ENCODE results near the gene CLDN5.
A peak's percentile ranks its signal among the peaks of the same experiment; 100 is the strongest.

The CLDN5 gene

DNA sequence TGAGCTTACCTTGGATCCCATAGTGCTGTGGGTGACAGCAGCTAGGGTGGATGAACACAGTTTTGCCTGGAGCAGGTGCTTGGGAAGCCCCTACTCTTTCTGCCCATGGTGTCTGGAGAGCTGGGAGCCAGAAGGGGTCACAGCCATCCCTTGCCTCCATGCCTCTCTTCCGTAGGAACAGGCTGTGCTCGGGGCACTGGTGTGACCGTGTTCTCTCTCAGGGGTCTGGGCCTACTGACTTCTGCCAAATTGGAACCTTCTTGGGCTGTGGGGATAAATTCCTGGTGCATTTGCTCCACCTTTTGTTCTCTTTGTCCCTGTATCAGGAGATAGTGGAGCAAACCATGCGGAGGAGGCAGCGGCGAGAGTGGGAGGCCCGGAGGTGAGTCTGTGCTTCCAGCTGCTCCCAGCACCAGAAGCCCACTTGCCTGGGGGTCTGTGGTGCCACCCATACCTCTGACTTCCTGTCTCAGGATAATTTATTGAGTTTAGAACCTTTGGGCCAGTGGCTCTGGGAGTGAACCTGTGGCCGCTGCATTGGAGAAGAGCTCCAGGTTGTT is 30.1 kb downstream of the CLDN5 start:
- TF ChIP-seq, protein P1, sequence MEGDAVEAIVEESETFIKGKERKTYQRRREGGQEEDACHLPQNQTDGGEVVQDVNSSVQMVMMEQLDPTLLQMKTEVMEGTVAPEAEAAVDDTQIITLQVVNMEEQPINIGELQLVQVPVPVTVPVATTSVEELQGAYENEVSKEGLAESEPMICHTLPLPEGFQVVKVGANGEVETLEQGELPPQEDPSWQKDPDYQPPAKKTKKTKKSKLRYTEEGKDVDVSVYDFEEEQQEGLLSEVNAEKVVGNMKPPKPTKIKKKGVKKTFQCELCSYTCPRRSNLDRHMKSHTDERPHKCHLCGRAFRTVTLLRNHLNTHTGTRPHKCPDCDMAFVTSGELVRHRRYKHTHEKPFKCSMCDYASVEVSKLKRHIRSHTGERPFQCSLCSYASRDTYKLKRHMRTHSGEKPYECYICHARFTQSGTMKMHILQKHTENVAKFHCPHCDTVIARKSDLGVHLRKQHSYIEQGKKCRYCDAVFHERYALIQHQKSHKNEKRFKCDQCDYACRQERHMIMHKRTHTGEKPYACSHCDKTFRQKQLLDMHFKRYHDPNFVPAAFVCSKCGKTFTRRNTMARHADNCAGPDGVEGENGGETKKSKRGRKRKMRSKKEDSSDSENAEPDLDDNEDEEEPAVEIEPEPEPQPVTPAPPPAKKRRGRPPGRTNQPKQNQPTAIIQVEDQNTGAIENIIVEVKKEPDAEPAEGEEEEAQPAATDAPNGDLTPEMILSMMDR (IDR thresholded peaks at IDR 0.05; ENCODE audit: control insufficient read depth, extremely low read depth, insufficient read depth): no peak
- H3K4me3 ChIP-seq (ENCODE audit: low read depth, low read length): no peak overlapping the region
- DNase-seq (ENCODE audit: low read depth): no peak

DNA sequence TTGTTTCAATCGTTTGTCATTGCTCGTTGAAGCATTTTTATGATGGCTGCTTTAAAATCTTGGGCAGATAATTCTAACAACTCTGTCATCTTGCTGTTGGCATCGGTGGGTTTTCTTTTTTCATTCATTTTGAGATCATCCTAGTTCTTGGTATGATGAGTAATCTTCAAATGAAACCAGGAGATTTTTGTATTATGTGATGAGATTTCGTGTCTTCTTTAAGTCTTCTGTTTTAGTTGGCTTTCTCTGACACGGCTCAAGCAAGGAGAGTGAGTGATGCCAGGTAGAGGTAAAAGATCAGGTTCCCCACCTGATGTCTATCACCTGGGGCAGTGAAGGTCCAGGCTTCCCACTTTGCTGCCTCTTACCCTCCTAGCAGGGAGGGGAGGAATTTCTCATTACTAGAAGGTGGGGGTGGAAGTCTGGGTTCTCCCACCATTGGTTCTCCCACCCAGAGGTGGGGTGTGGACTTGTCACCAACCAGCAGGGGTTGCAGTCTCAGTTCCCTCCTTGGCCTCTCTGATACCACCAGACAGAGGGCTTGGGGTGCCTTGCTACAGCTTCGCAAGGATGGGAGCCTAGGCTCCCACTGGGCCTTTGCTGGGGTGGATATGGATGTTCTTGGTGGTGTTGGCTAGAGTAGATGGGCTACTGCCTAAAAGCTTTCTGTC is 31.6 kb downstream of the CLDN5 start:
- H3K4me3 ChIP-seq (ENCODE audit: low read depth, low read length): no peak overlapping the region
- DNase-seq (ENCODE audit: low read depth): no peak
- TF ChIP-seq, protein P1 (IDR thresholded peaks at IDR 0.05; ENCODE audit: control insufficient read depth, extremely low read depth, insufficient read depth): no peak

DNA sequence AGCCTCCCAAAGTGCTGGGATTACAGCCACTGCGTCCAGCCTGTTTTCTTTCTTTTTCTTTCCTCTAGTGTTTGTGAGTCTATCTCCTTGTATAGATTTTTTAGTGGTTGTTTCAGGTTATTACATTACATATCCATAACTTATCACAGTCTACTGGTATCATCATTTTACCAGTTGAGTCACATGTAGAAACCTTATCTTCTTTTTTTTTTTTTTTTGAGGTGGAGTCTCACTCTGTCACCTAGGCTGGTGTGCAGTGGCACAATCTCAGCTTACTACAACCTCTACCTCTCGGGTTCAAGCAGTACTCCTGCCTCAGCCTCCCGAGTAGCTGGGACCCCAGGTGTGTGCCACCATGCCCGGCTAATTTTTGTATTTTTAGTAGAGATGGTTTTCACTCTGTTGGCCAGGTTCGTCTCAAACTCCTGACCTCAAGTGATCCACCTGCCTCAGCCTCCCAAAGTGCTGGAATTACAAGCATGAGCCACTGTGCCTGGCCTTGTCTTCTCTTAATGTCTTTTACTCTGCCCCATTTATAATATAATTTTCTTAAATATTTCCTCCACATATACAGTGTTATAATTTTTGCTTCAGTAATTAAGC is 33.5 kb downstream of the CLDN5 start:
- no peak overlapping the region for H3K4me3 ChIP-seq (ENCODE audit: low read depth, low read length)
- DNase-seq (ENCODE audit: low read depth): no peak
- TF ChIP-seq, protein P1 (IDR thresholded peaks at IDR 0.05; ENCODE audit: control insufficient read depth, extremely low read depth, insufficient read depth): no peak

DNA sequence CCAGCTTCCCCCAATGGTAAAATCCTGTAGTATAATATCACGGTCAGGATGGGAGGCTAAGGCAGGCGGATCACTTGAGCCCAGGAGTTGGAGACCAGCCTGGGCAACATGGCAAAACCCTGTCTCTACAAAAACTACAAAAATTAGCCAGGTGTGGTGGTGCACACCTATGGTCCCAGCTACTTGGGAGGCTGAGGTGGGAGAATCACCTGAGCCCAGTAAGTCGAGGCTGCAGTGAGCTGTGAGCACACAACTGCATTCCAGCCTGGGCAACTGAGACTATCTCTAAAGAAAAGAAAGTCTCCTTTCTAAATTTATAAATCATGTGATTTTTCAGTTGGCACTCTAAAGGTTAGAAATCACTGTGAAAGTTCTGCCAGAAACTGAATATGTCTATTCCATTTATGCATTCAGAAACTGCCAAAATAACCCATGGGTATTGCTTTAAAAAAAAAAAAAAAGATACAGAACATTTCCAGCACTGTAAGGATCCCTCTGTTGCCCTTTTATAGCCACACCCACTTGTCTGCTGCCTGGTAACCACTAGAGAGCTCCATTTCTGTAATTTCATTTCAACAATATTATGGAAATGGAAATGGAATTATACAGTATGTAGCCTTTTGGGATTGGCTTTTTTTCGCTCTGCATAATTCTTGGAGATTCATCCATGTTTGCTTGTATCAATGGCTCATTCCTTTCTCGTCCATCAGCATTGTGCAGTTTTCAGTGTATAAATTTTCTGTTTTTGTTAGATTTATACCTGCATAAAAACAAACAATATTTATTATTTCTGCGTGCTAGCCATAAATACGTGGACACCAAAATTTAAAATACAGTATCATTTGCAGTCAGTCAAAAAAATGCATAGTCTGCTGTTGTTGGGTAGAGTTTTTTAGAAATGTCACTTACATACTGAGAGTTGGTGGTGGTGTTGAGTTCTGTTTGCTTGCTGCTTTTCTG is 35.0 kb downstream of the CLDN5 start:
- DNase-seq (ENCODE audit: low read depth): no peak
- H3K4me3 ChIP-seq (ENCODE audit: low read depth, low read length): no peak overlapping the region
- TF ChIP-seq, protein P1 (IDR thresholded peaks at IDR 0.05; ENCODE audit: control insufficient read depth, extremely low read depth, insufficient read depth): peak; percentile 43

DNA sequence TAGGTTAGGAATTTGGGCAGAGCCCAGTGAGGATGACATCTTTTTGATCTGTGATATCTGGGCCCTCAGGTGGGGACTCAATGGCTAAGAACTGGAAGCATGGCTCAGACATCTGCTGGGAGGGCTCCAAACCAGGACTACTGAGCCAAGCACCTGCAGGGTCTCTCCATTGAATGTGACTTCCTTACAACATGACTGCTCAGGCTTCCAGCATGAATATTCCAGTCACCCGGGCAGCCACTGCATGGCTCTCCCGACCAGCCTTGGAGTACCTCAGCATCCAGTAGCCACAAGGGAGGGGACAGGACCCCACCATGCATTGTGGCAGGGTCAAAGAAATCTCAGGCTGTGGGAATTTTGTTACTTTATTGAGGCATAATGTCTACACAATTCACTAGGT is 35.9 kb downstream of the CLDN5 start:
- TF ChIP-seq, protein P1 (IDR thresholded peaks at IDR 0.05; ENCODE audit: control insufficient read depth, extremely low read depth, insufficient read depth): no peak
- DNase-seq (ENCODE audit: low read depth): no peak
- no peak overlapping the region for H3K4me3 ChIP-seq (ENCODE audit: low read depth, low read length)

DNA sequence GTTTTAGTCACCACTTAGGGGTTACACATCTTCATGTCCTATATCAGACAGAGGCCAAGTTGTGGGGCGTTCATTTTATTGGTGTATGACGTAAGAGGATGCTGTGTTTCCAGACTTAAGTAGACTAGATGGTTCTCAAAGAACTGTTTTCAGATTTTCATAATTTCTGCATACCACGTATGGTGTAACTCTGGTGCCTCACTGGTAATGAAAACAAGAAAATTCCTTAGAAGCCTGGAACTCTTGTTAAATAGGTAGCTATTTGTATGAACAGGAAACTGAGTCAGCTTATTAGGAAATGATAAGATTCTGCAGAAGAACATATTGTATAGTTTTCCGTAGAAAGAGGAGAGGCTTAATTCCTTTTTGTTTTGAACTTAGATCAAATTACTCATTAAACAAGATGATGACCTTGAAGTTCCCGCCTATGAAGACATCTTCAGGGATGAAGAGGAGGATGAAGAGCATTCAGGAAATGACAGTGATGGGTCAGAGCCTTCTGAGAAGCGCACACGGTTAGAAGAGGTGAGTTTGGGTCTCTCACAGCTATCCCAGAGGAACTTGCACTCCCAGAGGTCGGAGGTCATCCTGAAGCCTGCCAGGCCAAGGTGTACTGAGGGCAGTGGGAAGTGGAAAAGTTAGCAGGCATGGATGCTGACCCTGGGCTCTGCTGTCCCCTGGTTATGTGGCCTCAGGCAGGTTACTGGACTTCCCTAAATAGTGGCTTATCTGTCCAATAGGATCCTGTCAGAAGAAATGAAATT is 40.5 kb downstream of the CLDN5 start:
- no peak overlapping the region for H3K4me3 ChIP-seq (ENCODE audit: low read depth, low read length)
- no peak for DNase-seq (ENCODE audit: low read depth)
- TF ChIP-seq, protein P1 (IDR thresholded peaks at IDR 0.05; ENCODE audit: control insufficient read depth, extremely low read depth, insufficient read depth): no peak

Data from LNCaP clone FGC (cell line).